ENCODE results near the gene KCNMA1.

GRCh38 chr10:77368006-77368405 is 269.6 kb downstream of the KCNMA1 start:
- TF ChIP-seq POLR2AphosphoS5 (IDR thresholded peaks at IDR 0.05) (no peak), CTCF (IDR thresholded peaks at IDR 0.05 in 8 of 11, conservative IDR thresholded peaks at IDR 0.05 in 3 of 11) (no peak)
